ENCODE data around the gene FAM236A.
A peak's percentile ranks its signal among the peaks of the same experiment; 100 is the strongest.
"Not testable (repeated sequence)": the region's sequence is repeated elsewhere in the genome, so short reads cannot be mapped to it uniquely, and the experiment has no call there.

The FAM236A gene

GRCh38 chrX:72937906-72938305 is at the start of gene FAM236A:
Gene FAM236A, plus strand, starts transcription at chrX:72938206. Its CDS starts 57 bp downstream, at chrX:72938263.
- DNase-seq; intact Hi-C loops (cut with DNase I): not testable (repeated sequence)

- intact Hi-C loops (cut with DNase I); DNase-seq: not testable (repeated sequence)
These were observed 48.3 kb upstream of the FAM236A start for GRCh38 chrX:72889740-72890139.

GRCh38 chrX:72912315-72912714 is 25.7 kb upstream of the FAM236A start, which contains the start of gene FAM236C:
Gene FAM236C, plus strand, starts transcription at chrX:72912615. Its CDS starts 100 bp downstream, at chrX:72912715.
- DNase-seq = not testable (repeated sequence)

GRCh38 chrX:72916096-72916495 is 21.9 kb upstream of the FAM236A start:
- intact Hi-C loops (cut with DNase I); DNase-seq: not testable (repeated sequence)

More at GRCh38 chrX:72912315-72912714, 25.7 kb upstream of the FAM236A start, which contains the start of gene FAM236C:
- intact Hi-C loops (cut with DNase I) = not testable (repeated sequence)

- DNase-seq; intact Hi-C loops (cut with DNase I): not testable (repeated sequence)
These were observed 5.7 kb upstream of the FAM236A start for GRCh38 chrX:72932283-72932682.

- DNase-seq; intact Hi-C loops (cut with DNase I): not testable (repeated sequence)
These were observed 1.6 kb upstream of the FAM236A start for GRCh38 chrX:72936455-72936854.

GRCh38 chrX:72936882-72937455 is 1.0 kb upstream of the FAM236A start:
- intact Hi-C loops (cut with DNase I); DNase-seq: not testable (repeated sequence)

GRCh38 chrX:72942272-72942671 is 4.3 kb downstream of the FAM236A start:
- intact Hi-C loops (cut with DNase I); DNase-seq: not testable (repeated sequence)

- DNase-seq; intact Hi-C loops (cut with DNase I): not testable (repeated sequence)
These were observed 5.2 kb downstream of the FAM236A start for GRCh38 chrX:72943035-72943818.

- DNase-seq; intact Hi-C loops (cut with DNase I): not testable (repeated sequence)
These were observed 5.8 kb downstream of the FAM236A start, which contains the start of gene DMRTC1 for GRCh38 chrX:72943819-72944169. Gene DMRTC1, minus strand, starts transcription at chrX:72943837. Its CDS starts 68,143 bp downstream, at chrX:72875694.

- intact Hi-C loops (cut with DNase I); DNase-seq: not testable (repeated sequence)
These were observed 22.0 kb downstream of the FAM236A start for GRCh38 chrX:72959971-72960370.

- intact Hi-C loops (cut with DNase I); DNase-seq: not testable (repeated sequence)
These were observed 33.9 kb downstream of the FAM236A start for GRCh38 chrX:72971859-72972258.

- intact Hi-C loops (cut with DNase I); DNase-seq: not testable (repeated sequence)
These were observed 36.9 kb downstream of the FAM236A start for GRCh38 chrX:72974885-72975284.

- intact Hi-C loops (cut with DNase I) = not testable (repeated sequence)
These were observed 43.0 kb downstream of the FAM236A start for GRCh38 chrX:72980894-72981469.

More at GRCh38 chrX:72980894-72981469, 43.0 kb downstream of the FAM236A start:
- peak in 2 of 10 donors; percentile 18 to 27 for DNase-seq
